A549 treated with dexamethasone at 1 μM for 4 hours (cell line): Measurements from ENCODE around the gene NLRX1. TPM values are rescaled to one million over a fixed set of nuclear protein-coding genes. Genes with fewer than 3 reads are reported as not detected.

ENCODE experiments used
- total RNA-seq: library from RNA; stranded (reverse); fragments of 200-300 nt; extraction: Qiagen RNA extraction; gene quantifications from 5 replicates; pipeline ENCODE4 v1.2.3, GENCODE V29; 2022

NLRX1 gene
- 6.6 to 12.7 TPM (median 11.3 TPM) in 5 replicates for total RNA-seq

GRCh38 chr11:119168471-119169281, at the start of gene NLRX1:
Gene NLRX1 (plus strand): TSS chr11:119168725. CDS start chr11:119171404, 2,679 bp downstream.

GRCh38 chr11:119121008-119121810, 47.3 kb upstream of the NLRX1 start, which contains the start of gene HINFP:
Gene HINFP (plus strand): TSS chr11:119121580. CDS start chr11:119126945, 5,365 bp downstream.

GRCh38 chr11:119149018-119149785, 19.3 kb upstream of the NLRX1 start, which contains the start of gene ABCG4:
Gene ABCG4 (plus strand): TSS chr11:119149052. CDS start chr11:119149966, 914 bp downstream.

GRCh38 chr11:119205574-119206510, 37.3 kb downstream of the NLRX1 start, which contains the start of gene CBL:
Gene CBL (plus strand): TSS chr11:119206339. CDS start chr11:119206418, 79 bp downstream.

Other genes with a start within 250 kb of the NLRX1 start
- gene BCL9L, start 242.8 kb upstream of the NLRX1 start, total RNA-seq = 96.8 to 310 TPM (median 286 TPM) in 5 replicates
- gene UPK2, start 212.4 kb upstream of the NLRX1 start, total RNA-seq = 0.58 to 0.86 TPM (median 0.69 TPM) in 5 replicates
- not detected in 5 replicates for gene FOXR1, start 197.0 kb upstream of the NLRX1 start, total RNA-seq
- gene CENATAC, start 170.6 kb upstream of the NLRX1 start, total RNA-seq = 8.2 to 16.4 TPM (median 12.3 TPM) in 5 replicates
- 723 to 1,269 TPM (median 750 TPM) in 5 replicates for gene RPS25, start 150.4 kb upstream of the NLRX1 start, total RNA-seq
- gene TRAPPC4, start 150.0 kb upstream of the NLRX1 start, total RNA-seq = 53.1 to 60.1 TPM (median 54.1 TPM) in 5 replicates
- gene SLC37A4, start 137.8 kb upstream of the NLRX1 start, total RNA-seq = 10.5 to 12.0 TPM (median 11.0 TPM) in 5 replicates
- gene HYOU1, start 111.5 kb upstream of the NLRX1 start, total RNA-seq = 35.7 to 52.1 TPM (median 49.3 TPM) in 5 replicates
- gene VPS11, start 100.9 kb upstream of the NLRX1 start, total RNA-seq = 9.0 to 13.0 TPM (median 12.3 TPM) in 5 replicates
- 42.3 to 48.3 TPM (median 46.4 TPM) in 5 replicates for gene HMBS, start 83.8 kb upstream of the NLRX1 start, total RNA-seq
- 31.7 to 43.6 TPM (median 42.2 TPM) in 5 replicates for gene DPAGT1, start 66.9 kb upstream of the NLRX1 start, total RNA-seq
- gene C2CD2L, start 61.4 kb upstream of the NLRX1 start, total RNA-seq = 3.1 to 5.9 TPM (median 5.1 TPM) in 5 replicates
- gene HINFP, start 47.1 kb upstream of the NLRX1 start, total RNA-seq = 6.4 to 10.2 TPM (median 8.7 TPM) in 5 replicates
- 0.17 to 0.47 TPM (median 0.27 TPM) in 5 replicates for gene ABCG4, start 19.7 kb upstream of the NLRX1 start, total RNA-seq
- gene NHERF4, start 16.8 kb downstream of the NLRX1 start, total RNA-seq = 0.14 to 0.22 TPM (median 0.20 TPM) in 3 of 5 replicates, not detected in the others
- 6.3 to 11.5 TPM (median 9.6 TPM) in 5 replicates for gene CBL, start 37.6 kb downstream of the NLRX1 start, total RNA-seq
- gene MCAM, start 148.4 kb downstream of the NLRX1 start, total RNA-seq = 8.0 to 14.1 TPM (median 11.0 TPM) in 5 replicates
- 27.8 to 40.3 TPM (median 36.9 TPM) in 5 replicates for gene RNF26, start 165.8 kb downstream of the NLRX1 start, total RNA-seq
- 0.08 TPM in 1 of 5 replicates, not detected in the others for gene C1QTNF5, start 172.2 kb downstream of the NLRX1 start, total RNA-seq
- gene MFRP, start 178.0 kb downstream of the NLRX1 start, total RNA-seq = not detected in 5 replicates
- 1.3 to 2.4 TPM (median 1.4 TPM) in 5 replicates for gene USP2, start 213.0 kb downstream of the NLRX1 start, total RNA-seq